C4-2B (cell line): ENCODE measurements around the gene AKAP11.

Experiments
- CTCF ChIP-seq: fragments of 450-650 bp; conservative IDR thresholded peaks from 2 replicates; pipeline ENCODE4 v1.5.1; 2017; ENCODE audit warnings: mild to moderate bottlenecking
- ZFX ChIP-seq: fragments of 450-650 bp; IDR thresholded peaks from 2 replicates; pipeline ENCODE4 v1.6.1; 2017

- TF ChIP-seq CTCF (no peak), ZFX (no peak)
Measured at GRCh38 chr13:42356184-42356575, 84.2 kb downstream of the AKAP11 start.
